ENCODE data around the gene MIAT.

The MIAT gene

GRCh38 chr22:26660961-26661578, 3.7 kb downstream of the MIAT start:
- DNase-seq, result no peak
- Histone ChIP-seq H3K9ac (ENCODE audit: low read length) (no peak overlapping the region), H3K9me2 (replicated peaks; ENCODE audit: insufficient read depth, low read length) (no peaks in the 10 kb centered on the region), H3K4me3 (ENCODE audit: low read length) (no peak overlapping the region), H3K4me1 (ENCODE audit: low read length) (peaks cover 47% of the 10 kb centered on the region), H3F3A (ENCODE audit: insufficient read depth, low read length) (peaks cover 26% of the 10 kb centered on the region), H3K79me2 (ENCODE audit: low read length) (peaks cover 35% of the 10 kb centered on the region), H4K20me1 (ENCODE audit: insufficient read depth, low read length) (no peaks in the 10 kb centered on the region), H2AFZ (ENCODE audit: low read length) (no peak overlapping the region), H3K36me3 (replicated peaks; ENCODE audit: insufficient read depth, low read length) (no peaks in the 10 kb centered on the region), H3K27ac (ENCODE audit: low read length) (no peak overlapping the region), H3K9me3 (replicated peaks; ENCODE audit: insufficient read depth, low read length) (no peaks in the 10 kb centered on the region), H3K27me3 (replicated peaks; ENCODE audit: insufficient read depth, low read length) (no peaks in the 10 kb centered on the region), H3K4me2 (ENCODE audit: low read depth, low read length) (no peak overlapping the region)
- TF ChIP-seq, protein P1, sequence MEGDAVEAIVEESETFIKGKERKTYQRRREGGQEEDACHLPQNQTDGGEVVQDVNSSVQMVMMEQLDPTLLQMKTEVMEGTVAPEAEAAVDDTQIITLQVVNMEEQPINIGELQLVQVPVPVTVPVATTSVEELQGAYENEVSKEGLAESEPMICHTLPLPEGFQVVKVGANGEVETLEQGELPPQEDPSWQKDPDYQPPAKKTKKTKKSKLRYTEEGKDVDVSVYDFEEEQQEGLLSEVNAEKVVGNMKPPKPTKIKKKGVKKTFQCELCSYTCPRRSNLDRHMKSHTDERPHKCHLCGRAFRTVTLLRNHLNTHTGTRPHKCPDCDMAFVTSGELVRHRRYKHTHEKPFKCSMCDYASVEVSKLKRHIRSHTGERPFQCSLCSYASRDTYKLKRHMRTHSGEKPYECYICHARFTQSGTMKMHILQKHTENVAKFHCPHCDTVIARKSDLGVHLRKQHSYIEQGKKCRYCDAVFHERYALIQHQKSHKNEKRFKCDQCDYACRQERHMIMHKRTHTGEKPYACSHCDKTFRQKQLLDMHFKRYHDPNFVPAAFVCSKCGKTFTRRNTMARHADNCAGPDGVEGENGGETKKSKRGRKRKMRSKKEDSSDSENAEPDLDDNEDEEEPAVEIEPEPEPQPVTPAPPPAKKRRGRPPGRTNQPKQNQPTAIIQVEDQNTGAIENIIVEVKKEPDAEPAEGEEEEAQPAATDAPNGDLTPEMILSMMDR (IDR thresholded peaks at IDR 0.05; ENCODE audit: low read length), result no peak
- TF ChIP-seq EZH2 (optimal IDR thresholded peaks at IDR 0.05; ENCODE audit: low read depth, low read length) (no peak), EZH2phosphoT487 (IDR thresholded peaks at IDR 0.05; ENCODE audit: low read length) (no peak)

GRCh38 chr22:26662160-26662559, 4.8 kb downstream of the MIAT start:
- H3K27ac ChIP-seq (ENCODE audit: low read length), result no peak overlapping the region
- no peak for TF ChIP-seq EZH2phosphoT487 (IDR thresholded peaks at IDR 0.05; ENCODE audit: low read length)
- TF ChIP-seq, protein P1 (IDR thresholded peaks at IDR 0.05; ENCODE audit: low read length), result no peak
- TF ChIP-seq EZH2 (optimal IDR thresholded peaks at IDR 0.05; ENCODE audit: low read depth, low read length), result no peak

DNA sequence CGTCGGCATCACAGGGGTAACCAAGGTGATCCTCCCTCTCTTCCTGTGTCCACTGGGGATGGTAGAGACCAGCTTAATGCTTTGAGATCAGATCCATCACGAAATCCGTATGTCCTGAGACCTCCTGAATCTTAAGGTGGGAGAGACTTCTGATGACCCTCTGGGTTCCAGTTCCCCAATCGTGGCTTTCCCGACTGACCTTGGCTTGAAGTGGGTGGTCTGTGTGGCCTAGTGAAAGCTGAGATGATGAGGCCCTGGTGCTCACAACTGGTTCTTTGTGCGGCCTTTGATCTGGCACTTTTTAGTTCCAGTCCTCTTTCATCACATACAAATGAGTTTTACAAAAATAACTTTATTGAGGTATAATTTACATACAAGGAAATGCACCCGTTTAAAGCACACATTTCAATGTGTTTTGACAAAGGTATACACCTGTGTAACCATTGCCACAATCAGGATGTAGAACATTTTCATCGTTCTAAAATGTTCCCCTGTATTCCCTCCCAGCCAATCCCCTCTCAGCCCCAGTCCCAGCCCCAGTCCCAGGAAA, 6.1 kb downstream of the MIAT start:
- Histone ChIP-seq H3K27ac (ENCODE audit: low read length) (peak overlapping the region; percentile 46; the same call in 1 of the 2 replicates), H3K4me3 (ENCODE audit: low read length) (no peak overlapping the region), H4K20me1 (ENCODE audit: insufficient read depth, low read length) (no peaks in the 10 kb centered on the region), H3K36me3 (replicated peaks; ENCODE audit: insufficient read depth, low read length) (no peaks in the 10 kb centered on the region), H3K9me3 (replicated peaks; ENCODE audit: insufficient read depth, low read length) (no peaks in the 10 kb centered on the region), H3K79me2 (ENCODE audit: low read length) (peaks cover 33% of the 10 kb centered on the region), H3K9ac (ENCODE audit: low read length) (no peak overlapping the region), H2AFZ (ENCODE audit: low read length) (0 out of 2 replicates have a peak overlapping the region, but pooled peaks have one; percentile 16), H3K9me2 (replicated peaks; ENCODE audit: insufficient read depth, low read length) (no peaks in the 10 kb centered on the region), H3K27me3 (replicated peaks; ENCODE audit: insufficient read depth, low read length) (no peaks in the 10 kb centered on the region), H3F3A (ENCODE audit: insufficient read depth, low read length) (peaks cover 18% of the 10 kb centered on the region), H3K4me2 (ENCODE audit: low read depth, low read length) (peak overlapping the region; percentile 6; the same call in 1 of the 2 replicates), H3K4me1 (ENCODE audit: low read length) (peaks cover 42% of the 10 kb centered on the region)
- peak; percentile 44 for DNase-seq
- no peak for TF ChIP-seq EZH2 (optimal IDR thresholded peaks at IDR 0.05; ENCODE audit: low read depth, low read length)
- TF ChIP-seq, protein P1 (IDR thresholded peaks at IDR 0.05; ENCODE audit: low read length), result no peak
- no peak for TF ChIP-seq EZH2phosphoT487 (IDR thresholded peaks at IDR 0.05; ENCODE audit: low read length)

More at GRCh38 chr22:26662160-26662559, 4.8 kb downstream of the MIAT start:
- H3K4me2 ChIP-seq (ENCODE audit: low read depth, low read length), result no peak overlapping the region
- peaks cover 39% of the 10 kb centered on the region for H3K79me2 ChIP-seq (ENCODE audit: low read length)
- no peak overlapping the region for H3K4me3 ChIP-seq (ENCODE audit: low read length)
- no peak for DNase-seq
- peaks cover 46% of the 10 kb centered on the region for H3K4me1 ChIP-seq (ENCODE audit: low read length)
- no peaks in the 10 kb centered on the region for H3K9me3 ChIP-seq (replicated peaks; ENCODE audit: insufficient read depth, low read length)
- H3K36me3 ChIP-seq (replicated peaks; ENCODE audit: insufficient read depth, low read length), result no peaks in the 10 kb centered on the region
- H3K27me3 ChIP-seq (replicated peaks; ENCODE audit: insufficient read depth, low read length), result no peaks in the 10 kb centered on the region
- no peak overlapping the region for H3K9ac ChIP-seq (ENCODE audit: low read length)
- no peak overlapping the region for H2AFZ ChIP-seq (ENCODE audit: low read length)
- H3K9me2 ChIP-seq (replicated peaks; ENCODE audit: insufficient read depth, low read length), result no peaks in the 10 kb centered on the region
- H3F3A ChIP-seq (ENCODE audit: insufficient read depth, low read length), result peaks cover 26% of the 10 kb centered on the region
- no peaks in the 10 kb centered on the region for H4K20me1 ChIP-seq (ENCODE audit: insufficient read depth, low read length)
